Adipose tissue (tissue), 3 donors: Measurements from ENCODE around the gene RARRES2. TPM values are rescaled to one million over a fixed set of nuclear protein-coding genes. Genes with fewer than 3 reads are reported as not detected.

Experiments
- H3K27ac ChIP-seq: one replicate; pipeline ENCODE4 v1.5.1; 2013; ENCODE audit warnings: low read depth, low read length
- WGBS, 3 donors: extraction: QIAGEN DNeasy Blood & Tissue Kit; methylation state at CpG; one replicate each; pipeline ENCODE4 v1.1.7; 2013; 5-methylcytosine and 5-hydroxymethylcytosine counted together
- polyA plus RNA-seq, 3 donors: library from polyadenylated mRNA; stranded (reverse); fragments of 200-250 nt; gene quantifications; one replicate each; pipeline ENCODE4 v1.2.3, GENCODE V29; 2013
- donor health status: healthy with polysubstance abuse.
- donor health status: Bipolar disorder and iron deficiency.
- donor health status: healthy.

RARRES2 gene
- polyA plus RNA-seq, 3 donors: 206 to 478 (median 353) TPM

DNA sequence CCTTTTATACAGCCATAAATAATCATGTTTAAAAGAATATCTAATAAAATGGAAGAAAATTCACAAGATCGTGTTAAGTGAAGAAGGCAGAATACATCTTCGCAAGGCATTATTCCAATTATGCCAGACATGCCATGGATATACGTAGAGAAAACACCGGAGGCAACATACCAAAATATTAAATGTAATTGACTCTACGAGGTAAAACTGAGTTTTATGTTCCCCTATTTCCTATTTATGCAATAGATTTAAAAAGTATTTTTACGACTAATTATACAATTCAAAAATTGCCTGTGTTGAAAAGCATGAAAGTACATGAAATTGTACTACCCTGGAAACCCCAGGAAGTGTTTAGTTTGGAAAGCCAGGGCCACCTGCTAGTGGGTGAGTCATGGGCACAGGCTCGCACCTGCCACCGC lies 26.3 kb upstream of the RARRES2 start:
- H3K27ac ChIP-seq: peak overlapping the region; percentile 11
- WGBS, 3 donors: 42 to 55% (median 47%) methylated on average over 8 of the region's 8 CpGs

DNA sequence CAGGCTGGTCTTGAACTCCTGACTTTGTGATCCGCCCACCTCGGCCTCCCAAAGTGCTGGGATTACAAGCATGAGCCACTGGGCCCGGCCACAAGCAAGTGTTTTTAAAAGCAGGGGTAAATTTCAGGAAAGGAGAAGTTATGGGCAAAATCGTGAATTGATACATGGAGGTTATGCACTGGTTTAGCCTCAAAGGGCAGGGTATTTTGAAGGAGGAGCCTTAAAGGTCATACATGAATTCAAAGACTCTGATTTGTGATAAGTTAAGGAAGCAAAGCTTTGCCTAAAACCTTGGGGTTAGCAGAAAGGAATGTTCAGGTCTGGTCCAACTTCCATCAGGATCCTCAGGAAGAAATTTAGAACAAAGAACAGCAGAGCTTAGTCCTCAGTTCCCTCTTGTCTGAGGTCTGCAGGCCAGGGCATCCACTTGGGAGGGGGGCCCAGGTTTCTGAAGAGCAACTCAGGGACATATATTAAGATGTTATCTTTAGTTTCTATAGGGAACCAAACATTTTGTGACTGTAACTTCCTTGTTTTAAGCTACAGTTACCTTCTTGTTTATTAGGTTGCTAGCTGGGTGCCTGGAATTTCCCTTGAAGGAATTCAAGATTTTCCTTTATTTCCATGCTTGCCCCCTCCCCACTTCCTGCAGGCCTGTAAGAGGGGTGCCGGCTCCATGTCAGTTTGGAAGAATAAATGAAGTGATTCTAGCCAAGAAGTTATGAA lies 24.4 kb upstream of the RARRES2 start:
- 66 to 84% (median 71%) methylated on average over 5 of the region's 5 CpGs for WGBS, 3 donors
- no peak overlapping the region for H3K27ac ChIP-seq

DNA sequence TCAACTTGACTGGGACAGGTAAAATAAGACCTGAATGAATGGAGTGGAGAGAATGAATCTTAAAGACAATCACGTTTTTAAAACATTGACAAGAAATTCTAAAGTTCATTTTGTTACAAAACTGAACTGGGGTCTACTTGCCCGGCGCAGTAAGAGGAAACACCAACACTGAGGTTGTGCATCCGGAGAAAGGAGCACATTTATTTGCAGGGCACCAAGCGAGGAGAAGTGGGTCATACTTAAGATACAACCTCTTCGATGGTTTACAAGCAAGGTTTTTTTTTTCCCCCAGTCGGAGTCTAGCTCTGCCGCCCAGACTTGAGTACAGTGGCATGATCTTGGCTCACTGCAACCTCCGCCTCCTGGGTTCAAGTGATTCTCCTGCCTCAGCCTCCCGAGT lies 23.8 kb upstream of the RARRES2 start:
- 76 to 96% (median 80%) methylated on average over 10 of the region's 10 CpGs for WGBS, 3 donors
- H3K27ac ChIP-seq: no peak overlapping the region

DNA sequence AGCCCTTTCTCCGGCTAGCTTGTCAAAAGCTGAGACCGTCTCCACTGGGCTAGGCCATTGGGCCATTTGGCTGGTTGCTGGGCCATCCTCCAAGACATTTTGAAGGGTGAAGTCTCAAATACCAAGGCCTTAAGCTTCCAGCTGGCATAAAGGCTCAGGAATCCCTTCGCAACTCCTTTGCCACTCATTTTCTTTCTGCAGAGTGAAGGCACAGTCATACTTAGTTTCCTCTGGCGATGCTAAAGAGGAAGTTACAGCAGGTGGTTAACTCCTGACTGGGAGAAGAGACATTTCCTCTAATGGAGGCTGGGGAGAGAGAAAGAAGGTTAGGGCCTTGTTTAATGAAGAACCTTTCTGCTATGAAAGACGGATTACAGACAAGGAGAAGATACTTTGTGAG lies 22.4 kb upstream of the RARRES2 start:
- whole genome bisulfite sequencing, 3 donors: 43 to 81% (median 47%) methylated on average over 5 of the region's 5 CpGs
- no peak overlapping the region for H3K27ac ChIP-seq

DNA sequence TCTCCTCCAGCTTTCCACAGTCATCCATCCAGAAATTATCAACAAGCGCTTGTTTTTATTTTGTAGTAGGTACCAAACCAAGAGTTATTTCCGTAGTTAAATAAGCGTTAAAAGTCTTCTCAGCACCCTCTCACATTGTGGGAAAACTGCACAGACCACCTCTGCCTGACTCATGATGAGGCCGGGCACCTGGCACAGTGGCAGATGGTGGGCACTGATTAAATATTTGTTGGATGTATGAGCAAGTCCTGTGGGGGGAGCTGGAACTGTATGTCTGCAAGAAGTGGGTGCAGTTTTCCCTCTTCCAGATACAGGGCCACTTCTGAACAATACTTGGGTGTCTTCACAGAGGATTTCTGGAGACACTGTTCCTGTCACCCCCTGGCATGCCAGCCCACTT lies 21.9 kb upstream of the RARRES2 start:
- 71 to 91% (median 85%) methylated on average over 4 of the region's 4 CpGs for WGBS, 3 donors
- H3K27ac ChIP-seq: no peak overlapping the region

DNA sequence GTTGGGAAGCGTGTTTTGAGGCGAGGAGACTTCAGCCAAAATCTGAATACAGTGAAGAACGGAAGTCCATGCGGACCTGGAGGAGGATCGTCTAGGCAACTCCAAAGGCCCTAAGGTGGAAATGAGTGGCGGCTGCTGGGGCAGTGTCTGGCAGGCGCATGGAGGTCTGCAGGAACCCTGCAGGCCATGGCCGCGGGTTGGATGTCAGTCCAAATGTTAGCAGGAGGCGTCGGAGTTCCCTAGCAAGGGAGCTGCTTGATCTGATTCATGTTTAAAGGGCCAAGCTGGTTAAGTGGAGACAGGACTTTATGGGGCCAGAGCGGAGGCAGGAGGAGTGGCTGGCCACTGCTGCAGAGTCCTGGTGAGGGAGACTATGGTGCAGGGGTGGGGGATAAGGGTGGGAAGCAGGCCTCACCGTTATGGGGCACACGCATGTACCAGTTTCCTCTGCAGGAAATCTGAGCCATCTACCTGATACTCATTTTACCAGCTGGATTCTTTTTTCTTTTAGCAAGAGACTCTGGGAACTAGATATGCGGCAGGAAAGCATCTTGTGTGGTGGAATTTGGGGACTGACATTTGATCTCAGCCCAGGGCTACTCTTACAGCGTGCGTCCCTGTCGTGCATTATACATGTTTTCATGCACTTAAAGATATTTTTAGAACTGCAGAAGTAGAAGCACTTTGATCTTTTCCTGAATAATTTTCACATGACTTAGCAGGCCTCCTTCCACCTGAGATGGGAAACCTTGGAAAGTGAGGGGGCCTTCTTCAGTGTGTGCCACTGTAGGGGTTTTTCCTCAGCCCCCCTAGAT lies 20.6 kb upstream of the RARRES2 start:
- H3K27ac ChIP-seq: no peak overlapping the region

DNA sequence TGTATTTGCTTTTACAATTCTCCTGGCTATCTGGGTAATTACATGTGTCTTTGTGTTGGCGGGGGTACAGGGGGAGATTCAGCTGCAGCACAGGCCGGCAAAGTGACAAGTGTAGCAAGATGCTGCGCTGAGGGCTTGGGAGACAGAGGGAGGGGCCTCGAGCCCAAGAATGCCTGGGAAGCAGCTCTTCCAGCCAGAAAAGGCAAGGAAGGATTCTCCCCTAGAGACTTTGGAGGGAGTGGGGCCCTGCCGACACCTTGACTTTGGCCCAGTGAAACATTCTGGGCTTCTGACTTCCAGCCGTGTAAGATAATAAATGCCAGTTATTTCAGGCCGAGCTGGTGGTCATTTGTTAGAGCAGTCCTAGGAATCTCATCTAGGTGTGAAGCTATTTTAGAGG lies 20.0 kb upstream of the RARRES2 start:
- 67 to 73% (median 70%) methylated on average over 7 of the region's 7 CpGs for WGBS, 3 donors
- H3K27ac ChIP-seq: no peak overlapping the region

More for the DNA sequence above, 20.6 kb upstream of the RARRES2 start:
- 74 to 86% (median 79%) methylated on average over 18 of the region's 18 CpGs for WGBS, 3 donors

DNA sequence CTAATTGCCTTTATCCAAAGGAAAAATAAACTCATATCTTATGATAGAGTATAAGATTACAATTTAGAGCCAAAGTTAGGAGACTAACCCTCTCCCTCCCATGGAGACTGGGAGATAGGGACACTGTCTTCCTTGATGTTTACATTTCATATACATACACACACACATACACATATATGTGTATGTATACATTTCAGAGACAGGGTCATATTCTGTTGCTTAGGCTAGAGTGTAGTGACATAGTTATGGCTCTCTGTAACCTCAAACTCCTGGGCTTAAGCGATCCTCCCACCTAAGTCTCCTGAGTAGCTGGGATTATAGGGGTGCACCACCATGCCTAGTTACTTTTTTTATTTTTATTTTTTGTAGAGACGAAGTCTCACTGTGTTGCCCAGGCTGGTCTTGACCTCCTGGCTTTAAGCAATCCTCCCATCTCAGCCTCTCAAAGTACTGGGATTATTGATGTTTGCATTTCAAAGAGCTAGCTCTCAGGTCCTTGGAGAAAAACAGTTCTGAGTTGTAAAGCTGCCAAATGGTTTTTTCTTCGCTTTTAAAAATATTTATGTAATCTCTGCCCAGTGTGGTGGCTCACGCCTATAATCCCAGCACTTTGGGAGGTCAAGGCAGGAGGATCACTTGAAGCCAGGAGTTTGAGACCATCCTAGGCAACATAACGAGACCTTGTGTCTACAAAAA lies 19.1 kb upstream of the RARRES2 start:
- no peak overlapping the region for H3K27ac ChIP-seq
- WGBS, 3 donors: 79 to 87% (median 83%) methylated on average over 5 of the region's 5 CpGs

DNA sequence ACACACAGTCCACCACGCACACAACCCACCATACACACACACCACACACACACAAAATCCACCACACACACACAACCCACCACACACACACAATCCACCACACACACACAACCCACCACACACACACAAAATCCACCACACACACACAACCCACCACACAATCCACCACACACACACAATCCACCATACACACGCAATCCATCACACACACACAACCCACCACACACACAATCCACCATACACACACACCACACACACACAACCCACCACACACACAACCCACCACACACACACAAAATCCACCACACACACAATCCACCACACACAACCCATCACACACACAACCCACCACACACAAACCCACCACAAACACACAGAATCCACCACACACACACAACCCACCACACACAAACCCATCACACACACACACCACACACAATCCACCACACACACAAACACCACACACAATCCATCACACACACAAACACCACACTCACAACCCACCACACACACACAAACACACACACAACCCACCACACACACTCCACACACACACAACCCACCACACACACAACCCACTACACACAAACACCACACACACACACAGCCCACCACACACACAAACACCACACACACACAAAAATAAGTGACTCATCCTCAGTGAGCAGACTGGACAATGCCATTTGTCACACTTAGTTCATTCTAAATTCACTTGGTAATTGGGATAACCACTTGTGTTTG lies 18.4 kb upstream of the RARRES2 start:
- 98 to 100% (median 100%) methylated on average over 2 of the region's 2 CpGs for WGBS, 3 donors

DNA sequence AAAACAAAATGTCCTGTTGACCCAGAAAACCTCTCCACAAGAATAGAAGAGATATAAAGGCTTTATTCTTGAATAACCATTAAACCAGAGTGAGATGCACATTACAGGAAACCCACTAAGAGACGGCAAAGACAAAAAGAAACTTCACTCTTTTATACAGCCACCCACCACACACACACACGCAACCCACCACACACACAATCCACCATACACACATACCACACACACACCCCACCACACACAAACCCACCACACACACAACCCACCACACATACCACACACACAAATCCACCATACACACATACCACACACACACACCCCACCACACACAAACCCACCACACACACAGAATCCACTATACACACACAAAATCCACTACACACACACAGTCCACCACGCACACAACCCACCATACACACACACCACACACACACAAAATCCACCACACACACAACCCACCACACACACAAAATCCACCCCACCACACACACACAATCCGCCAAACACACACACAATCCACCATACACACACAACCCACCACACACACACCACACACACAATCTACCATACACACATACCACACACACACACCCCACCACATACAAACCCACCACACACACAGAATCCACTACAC lies 17.7 kb upstream of the RARRES2 start:
- WGBS, 3 donors: 86 to 93% (median 88%) methylated on average over 4 of the region's 4 CpGs
- no peak overlapping the region for H3K27ac ChIP-seq

More for the DNA sequence above, 18.4 kb upstream of the RARRES2 start:
- no peak overlapping the region for H3K27ac ChIP-seq

DNA sequence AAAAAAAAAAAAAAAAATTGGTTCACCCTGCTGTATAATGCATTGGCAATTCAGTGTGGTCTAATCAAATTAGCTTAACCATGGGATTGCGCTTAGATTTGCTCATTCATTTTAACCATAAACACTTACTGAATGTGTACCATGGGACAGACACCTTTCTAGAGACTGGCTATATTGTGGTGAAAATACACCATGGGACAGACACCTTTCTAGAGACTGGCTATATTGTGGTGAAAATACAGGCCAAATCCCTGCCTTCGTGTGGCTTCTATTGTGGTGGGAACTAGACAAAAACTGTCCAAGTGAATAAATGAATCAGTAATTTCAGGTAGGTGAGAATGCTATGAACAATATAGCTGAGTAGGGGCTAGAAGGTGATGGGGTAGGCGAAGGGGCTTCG lies 17.0 kb upstream of the RARRES2 start:
- no peak overlapping the region for H3K27ac ChIP-seq
- 94 to 97% (median 96%) methylated on average over 4 of the region's 4 CpGs for WGBS, 3 donors

DNA sequence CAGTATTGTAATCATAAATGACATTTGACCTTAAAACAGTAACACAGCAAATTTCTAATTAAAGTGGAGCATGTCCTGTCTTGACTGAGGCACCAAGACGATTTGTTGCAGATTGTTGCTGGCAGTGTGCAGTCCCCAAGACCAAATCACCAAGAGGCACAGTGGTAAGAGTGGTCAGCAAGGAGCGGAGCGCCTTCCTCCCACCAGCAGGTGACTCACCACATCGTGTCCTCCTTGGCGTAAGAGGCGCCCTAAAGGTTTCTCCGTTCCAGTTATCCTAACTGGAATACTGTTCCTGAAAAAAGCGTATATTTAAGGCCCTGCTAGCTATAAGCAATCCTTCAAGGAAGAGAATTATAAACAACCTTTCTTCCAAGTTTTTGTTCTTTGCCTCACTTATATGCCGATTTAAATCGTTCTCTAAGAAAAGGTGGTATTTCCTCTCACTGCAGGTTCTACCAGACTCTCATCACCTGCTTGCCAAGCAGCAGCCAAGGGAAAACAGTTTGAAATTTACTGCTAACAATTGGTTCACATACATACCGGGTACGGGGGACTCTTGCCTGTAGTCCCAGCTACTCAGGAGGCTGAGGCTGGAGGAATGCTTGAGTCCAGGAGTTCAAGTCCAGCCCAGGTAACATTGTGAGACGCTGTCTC lies 16.5 kb upstream of the RARRES2 start:
- WGBS, 3 donors: 73 to 83% (median 75%) methylated on average over 13 of the region's 13 CpGs
- no peak overlapping the region for H3K27ac ChIP-seq

DNA sequence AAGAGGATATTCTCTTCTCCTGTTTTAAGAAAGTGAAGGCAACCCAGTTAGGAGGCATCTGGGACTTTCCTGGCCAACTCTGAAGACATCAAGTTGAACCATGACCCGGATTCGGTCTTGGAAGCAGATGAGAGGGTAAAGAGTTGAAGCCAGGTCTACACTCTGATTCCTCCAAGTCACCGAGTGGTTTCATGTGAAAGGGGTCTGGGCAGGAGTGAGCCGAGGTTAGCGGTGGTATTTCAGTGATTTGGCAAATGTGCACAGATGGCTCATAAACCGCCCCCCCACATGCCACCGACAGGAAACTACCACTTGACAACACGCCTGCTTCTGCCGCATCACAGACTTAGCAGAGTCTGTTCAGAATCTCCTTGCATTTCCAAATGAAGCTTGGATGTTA lies 15.8 kb upstream of the RARRES2 start:
- 27 to 69% (median 29%) methylated on average over 9 of the region's 9 CpGs for WGBS, 3 donors
- H3K27ac ChIP-seq: no peak overlapping the region

DNA sequence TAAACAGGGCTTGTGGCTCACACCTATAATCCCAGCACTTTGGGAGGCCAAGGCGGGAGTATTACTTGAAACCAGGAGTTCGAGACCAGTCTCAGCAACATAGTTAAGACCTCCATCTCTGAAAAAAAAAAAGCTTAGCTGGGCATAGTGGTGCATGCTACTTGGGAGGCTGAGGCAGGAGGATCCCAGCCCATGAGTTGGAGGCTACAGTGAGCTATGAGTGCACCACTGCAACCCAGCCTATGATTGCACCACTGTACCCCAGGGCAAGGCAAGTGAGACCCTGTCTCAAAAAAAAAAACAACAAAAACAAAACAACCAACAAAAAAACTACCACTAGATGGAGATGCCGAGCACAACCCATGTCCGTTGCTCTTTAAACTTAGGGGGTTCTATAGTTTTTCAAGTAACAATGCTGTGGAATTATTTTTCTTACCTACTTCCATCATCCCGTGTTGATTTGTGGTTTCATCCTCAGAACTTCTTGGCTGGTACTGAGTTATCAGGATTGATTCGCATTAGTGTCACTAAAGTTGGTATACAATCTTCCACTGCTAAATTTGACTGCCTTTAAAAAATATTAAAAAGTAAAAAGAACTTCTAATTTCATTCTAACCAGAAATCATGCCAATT lies 15.0 kb upstream of the RARRES2 start:
- WGBS, 3 donors: 31 to 38% (median 34%) methylated on average over 6 of the region's 6 CpGs
- no peak overlapping the region for H3K27ac ChIP-seq

DNA sequence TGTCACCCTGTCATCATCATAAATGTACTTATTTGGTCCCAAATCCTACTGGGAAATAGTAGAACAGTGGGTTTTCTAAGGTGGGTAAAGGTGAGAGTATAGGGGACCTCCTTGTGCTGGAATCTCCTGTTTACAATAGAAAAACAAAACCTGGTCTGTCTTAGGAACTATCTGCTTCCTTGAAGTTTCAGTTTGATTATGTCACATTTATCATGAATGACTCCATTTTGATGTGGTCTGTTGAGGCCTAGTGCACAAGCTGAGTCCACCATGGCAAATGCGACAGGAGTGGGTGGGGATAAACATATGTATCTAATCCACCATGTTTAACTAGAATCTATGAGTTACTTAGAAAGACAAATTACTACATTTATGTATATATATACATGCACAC lies 14.2 kb upstream of the RARRES2 start:
- H3K27ac ChIP-seq: no peak overlapping the region
- WGBS, 3 donors: 77 to 85% (median 83%) methylated on average over 1 of the region's 1 CpG

DNA sequence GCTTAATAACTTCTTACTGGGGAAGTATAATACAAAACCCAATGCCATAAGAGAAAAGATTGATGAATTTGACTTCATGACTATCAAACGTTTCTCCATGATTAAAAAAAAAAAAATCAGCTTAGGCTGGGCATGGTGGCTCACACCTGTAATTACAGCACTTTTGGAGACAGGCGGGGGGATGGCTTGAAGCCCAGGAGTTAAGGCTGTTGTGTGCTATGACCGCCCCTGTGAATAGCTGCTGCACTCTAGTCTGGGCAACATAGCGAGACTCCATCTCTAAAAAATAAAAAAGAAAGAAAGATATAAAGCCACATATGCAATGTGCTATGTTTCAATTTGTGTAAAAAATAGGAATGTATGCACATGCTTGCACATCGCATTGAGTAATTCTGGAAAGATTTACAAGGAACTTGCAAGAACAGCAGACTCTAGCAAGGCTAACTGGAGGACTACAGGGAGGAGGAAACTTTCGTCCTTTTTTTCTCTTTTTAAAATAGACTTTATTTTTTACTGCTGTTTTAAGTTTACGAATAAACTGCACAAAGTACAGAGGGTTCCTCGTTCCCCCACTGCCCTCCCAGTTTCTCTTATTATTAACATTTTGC lies 10.3 kb upstream of the RARRES2 start:
- H3K27ac ChIP-seq: no peak overlapping the region
- 65 to 75% (median 69%) methylated on average over 8 of the region's 8 CpGs for WGBS, 3 donors

DNA sequence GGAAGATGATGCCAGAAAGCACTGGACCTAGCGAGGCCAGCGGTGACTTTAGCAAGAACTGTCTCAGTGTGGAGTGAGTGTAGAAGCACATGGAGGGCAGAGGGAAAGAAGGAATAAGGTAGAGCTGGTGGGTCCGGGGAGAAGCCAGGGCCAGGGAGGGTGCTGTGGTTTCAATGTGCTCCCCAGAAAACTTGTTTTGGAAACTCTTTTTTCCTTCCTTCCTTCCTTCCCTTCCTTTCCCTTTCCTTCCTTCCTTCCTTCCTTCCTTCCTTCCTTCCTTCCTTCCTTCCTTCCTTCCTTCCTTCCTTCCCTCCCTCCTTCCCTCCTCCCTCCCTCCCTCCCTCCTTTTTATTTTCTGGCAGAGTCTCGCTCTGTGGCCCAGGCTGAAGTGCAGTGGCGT lies 5.5 kb upstream of the RARRES2 start:
- WGBS, 3 donors: 89 to 95% (median 89%) methylated on average over 5 of the region's 5 CpGs
- H3K27ac ChIP-seq: no peak overlapping the region
